H1 (cell line): Measurements from ENCODE around the gene TUT4. TPM values are rescaled to one million over a fixed set of nuclear protein-coding genes. Genes with fewer than 3 reads are reported as not detected.

Experiments
- ASH2L ChIP-seq: fragments of 200-600, 300-600 bp; sonication (generic); IDR thresholded peaks from one replicate; pipeline ENCODE4 v1.7.1; 2017; ENCODE audit warnings: low read length
- ATF3 ChIP-seq: IDR thresholded peaks from 2 replicates; pipeline ENCODE4 v1.6.1; 2011; ENCODE audit warnings: low read depth, mild to moderate bottlenecking, low read length; ENCODE audit not compliant: insufficient read depth
- BRCA1 ChIP-seq: IDR thresholded peaks from 2 replicates; pipeline ENCODE4 v1.6.1; 2012; ENCODE audit warnings: low read depth, low read length, improper control_type of control experiment
- CBX5 ChIP-seq: fragments of 300-800, 300-1000 bp; sonication (generic); IDR thresholded peaks from 2 replicates; pipeline ENCODE4 v1.7.1; 2016; ENCODE audit warnings: antibody characterized with exemption, low read length, low read depth
- CEBPB ChIP-seq: IDR thresholded peaks from 2 replicates; pipeline ENCODE4 v1.6.1; 2012; ENCODE audit warnings: low read depth, low read length
- EP300 ChIP-seq, 2 experiments: IDR thresholded peaks; 1 replicate in 1 of 2; 2 replicates in 1 of 2; pipeline ENCODE4 v1.6.1; 2011 to 2012; ENCODE audit warnings: low read depth in 2 of 2, low read length in 2 of 2, mild to moderate bottlenecking in 2 of 2, borderline replicate concordance in 1 of 2, inconsistent platforms in 1 of 2, moderate library complexity in 1 of 2
- EZH2 ChIP-seq: fragments of 200-600 bp; sonication (generic); IDR thresholded peaks from 2 replicates; pipeline ENCODE4 v1.7.1; 2012; ENCODE audit warnings: low read depth, mild to moderate bottlenecking, moderate library complexity, low read length, inconsistent platforms; ENCODE audit not compliant: severe bottlenecking
- FOSL1 ChIP-seq: IDR thresholded peaks from 2 replicates; pipeline ENCODE4 v1.6.1; 2011; ENCODE audit warnings: mild to moderate bottlenecking, low read depth, low read length, moderate library complexity; ENCODE audit not compliant: insufficient read depth
- JUN ChIP-seq: IDR thresholded peaks from 2 replicates; pipeline ENCODE4 v1.6.1; 2011; ENCODE audit warnings: low read depth, mild to moderate bottlenecking, improper control_type of control experiment, low read length
- MAFK ChIP-seq: IDR thresholded peaks from 2 replicates; pipeline ENCODE4 v1.6.1; 2012; ENCODE audit warnings: low read depth, mild to moderate bottlenecking, improper control_type of control experiment, low read length
- MAX ChIP-seq: IDR thresholded peaks from 2 replicates; pipeline ENCODE4 v1.6.1; 2012; ENCODE audit warnings: inconsistent platforms
- NANOG ChIP-seq: IDR thresholded peaks from 2 replicates; pipeline ENCODE4 v1.6.1; 2011; ENCODE audit warnings: low read length, low read depth, mild to moderate bottlenecking, inconsistent platforms; ENCODE audit not compliant: insufficient read depth, poor library complexity, severe bottlenecking
- NRF1 ChIP-seq: IDR thresholded peaks from 2 replicates; pipeline ENCODE4 v1.6.1; 2011; ENCODE audit warnings: mild to moderate bottlenecking, low read depth, low read length, improper control_type of control experiment
- PHF8 ChIP-seq: fragments of 200-600 bp; sonication (generic); conservative IDR thresholded peaks from 2 replicates; pipeline ENCODE4 v1.7.1; 2012; ENCODE audit warnings: low read depth, mild to moderate bottlenecking, inconsistent platforms, low read length, moderate library complexity
- POLR2A ChIP-seq, 2 experiments: IDR thresholded peaks; 1 replicate in 1 of 2; 2 replicates in 1 of 2; pipeline ENCODE4 v1.6.1; 2011; ENCODE audit warnings: low read depth in 2 of 2, low read length in 2 of 2, mild to moderate bottlenecking in 2 of 2; ENCODE audit errors: control extremely low read depth in 1 of 2
- POLR2AphosphoS5 ChIP-seq: IDR thresholded peaks from 2 replicates; pipeline ENCODE4 v1.6.1; 2011; ENCODE audit warnings: low read depth, low read length
- POU5F1 ChIP-seq: IDR thresholded peaks from 2 replicates; pipeline ENCODE4 v1.6.1; 2011; ENCODE audit warnings: low read depth, mild to moderate bottlenecking, low read length, moderate library complexity
- RXRA ChIP-seq: IDR thresholded peaks from 2 replicates; pipeline ENCODE4 v1.6.1; 2011; ENCODE audit warnings: low read depth, mild to moderate bottlenecking, low read length, moderate library complexity; ENCODE audit not compliant: insufficient read depth
- SAP30 ChIP-seq: fragments of 300-600 bp; sonication (generic); IDR thresholded peaks from 2 replicates; pipeline ENCODE4 v1.7.1; 2012; ENCODE audit warnings: low read length, moderate library complexity, mild to moderate bottlenecking, inconsistent platforms; ENCODE audit not compliant: insufficient read depth, insufficient replicate concordance
- SP1 ChIP-seq: IDR thresholded peaks from 2 replicates; pipeline ENCODE4 v1.6.1; 2011; ENCODE audit warnings: low read depth, low read length
- SUZ12 ChIP-seq: fragments of 200-600 bp; sonication (generic); IDR thresholded peaks from 2 replicates; pipeline ENCODE4 v1.6.1; 2012; ENCODE audit warnings: mild to moderate bottlenecking, inconsistent platforms, low read length, moderate library complexity, mixed read lengths
- TEAD4 ChIP-seq: IDR thresholded peaks from 2 replicates; pipeline ENCODE4 v1.6.1; 2012; ENCODE audit warnings: low read depth, low read length, inconsistent platforms, mixed read lengths
- polyA plus RNA-seq, 7 experiments: library from polyadenylated mRNA; depleted of rRNA in 3 of 7; stranded (reverse) in 5 of 7; unstranded in 2 of 7; fragments of >200 nt in 5 of 7; fragments of 200-250 nt in 2 of 7; gene quantifications; 1 replicate in 5 of 7; 2 replicates in 1 of 7; 4 replicates in 1 of 7; pipeline versions ENCODE4 v1.2.1 to v1.2.3, GENCODE V29; 2011 to 2013; ENCODE audit warnings: missing spikeins in 2 of 7, mixed read lengths in 2 of 7
- total RNA-seq: library from RNA; stranded (reverse); fragmentation: NEBNext Ultra II Directional; extraction: Animal tissue kit (Norgen Biotek cat#: 25700); gene quantifications from 2 replicates; pipeline ENCODE4 v1.2.1, GENCODE V29; 2021
- TF ChIP-seq, protein P1 (sequence below): IDR thresholded peaks from 2 replicates; pipeline ENCODE4 v1.6.1; 2012; ENCODE audit warnings: inconsistent platforms

The TUT4 gene
- total and polyA plus RNA-seq, 2 of the 8 experiments (the other 6 are each of a cell fraction or from before 2014, with no cell fraction given) = 54.5 to 63.3 TPM

DNA sequence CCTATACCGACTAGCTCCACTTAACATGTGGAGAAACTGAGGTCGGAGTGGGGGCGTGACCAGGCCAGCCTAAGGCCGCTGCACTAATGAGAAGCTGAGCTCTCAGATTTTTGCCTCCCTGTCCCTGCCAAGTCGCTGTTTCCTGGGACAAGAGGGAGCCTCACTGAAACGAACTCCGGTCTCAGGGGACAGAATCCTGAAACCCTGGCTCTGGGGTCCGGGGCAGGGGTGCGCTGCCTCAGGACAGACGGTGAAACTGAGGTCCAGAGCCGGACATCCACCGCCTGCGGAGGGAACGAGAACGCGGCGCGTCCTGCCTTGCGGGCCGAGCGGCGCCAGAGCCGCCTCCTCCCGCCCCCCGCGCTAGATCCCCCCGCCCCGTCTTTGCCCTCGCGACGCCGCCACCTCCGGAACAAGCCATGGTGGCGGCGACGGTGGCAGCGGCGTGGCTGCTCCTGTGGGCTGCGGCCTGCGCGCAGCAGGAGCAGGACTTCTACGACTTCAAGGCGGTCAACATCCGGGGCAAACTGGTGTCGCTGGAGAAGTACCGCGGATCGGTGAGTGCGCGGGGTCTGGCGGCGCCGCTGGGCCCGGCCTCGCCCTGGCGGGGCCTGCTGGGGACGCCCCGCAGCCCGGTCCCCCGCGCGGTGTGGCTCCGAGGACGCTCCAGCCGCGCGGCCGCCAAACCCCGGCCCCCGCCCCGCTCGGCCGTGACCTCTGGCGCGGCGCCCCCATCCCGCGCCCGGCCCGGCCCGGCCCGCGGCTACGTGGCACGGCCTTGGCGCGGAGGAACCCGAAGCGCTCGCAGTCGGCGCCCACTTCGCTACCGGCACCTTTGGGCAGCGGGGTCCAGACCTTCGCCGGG, 49.3 kb upstream of the TUT4 start, which contains the start of gene GPX7 (continued):
- peak; percentile 70 for TF ChIP-seq MAX
- TF ChIP-seq CEBPB = no peak
- TF ChIP-seq EP300 (IDR thresholded peaks at IDR 0.05; ENCODE audit: borderline replicate concordance in 1 of 2, low read depth in 2 of 2, low read length in 2 of 2) = no peak
- no peak for TF ChIP-seq FOSL1
- TF ChIP-seq NRF1 = no peak
- TF ChIP-seq ASH2L = peak; percentile 25
- TF ChIP-seq NANOG = no peak
- no peak for TF ChIP-seq MAFK
- TF ChIP-seq SAP30 = no peak
- no peak for TF ChIP-seq JUN
- TF ChIP-seq, protein P1, sequence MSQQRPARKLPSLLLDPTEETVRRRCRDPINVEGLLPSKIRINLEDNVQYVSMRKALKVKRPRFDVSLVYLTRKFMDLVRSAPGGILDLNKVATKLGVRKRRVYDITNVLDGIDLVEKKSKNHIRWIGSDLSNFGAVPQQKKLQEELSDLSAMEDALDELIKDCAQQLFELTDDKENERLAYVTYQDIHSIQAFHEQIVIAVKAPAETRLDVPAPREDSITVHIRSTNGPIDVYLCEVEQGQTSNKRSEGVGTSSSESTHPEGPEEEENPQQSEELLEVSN = peak; percentile 67
- TF ChIP-seq PHF8 = peak; percentile 40
- TF ChIP-seq CBX5 = no peak
- TF ChIP-seq POLR2A (IDR thresholded peaks at IDR 0.05; ENCODE audit: control extremely low read depth in 1 of 2, low read depth in 2 of 2, low read length in 2 of 2) = peak in 1 of 2 experiments; percentile 31; a peak in 2 of 3 replicates
- TF ChIP-seq ATF3 = no peak
- TF ChIP-seq TEAD4 = no peak
- TF ChIP-seq EZH2 = peak; percentile 43
- no peak for TF ChIP-seq POU5F1
- TF ChIP-seq POLR2AphosphoS5 = peak; percentile 24; the same call in 1 of the 2 replicates
- no peak for TF ChIP-seq BRCA1
- no peak for TF ChIP-seq RXRA
- peak; percentile 43; the same call in 1 of the 2 replicates for TF ChIP-seq SUZ12
- TF ChIP-seq SP1 = no peak
